K562 (cell line): Measurements from ENCODE around the gene RALY. TPM values are rescaled to one million over a fixed set of nuclear protein-coding genes. Genes with fewer than 3 reads are reported as not detected.

ENCODE experiments used
- CAMTA2 ChIP-seq: fragments of 250-450 bp; sonication (Bioruptor Pico); conservative IDR thresholded peaks from 2 replicates; pipeline ENCODE4 v1.5.1; 2022
- COPS2 ChIP-seq: fragments of 450-650 bp; conservative IDR thresholded peaks from 2 replicates; pipeline ENCODE4 v1.6.1; 2016; ENCODE audit warnings: mild to moderate bottlenecking, moderate library complexity
- NCOA4 ChIP-seq: fragments of 450-650 bp; IDR thresholded peaks from 2 replicates; pipeline ENCODE4 v1.6.1; 2018; ENCODE audit warnings: mild to moderate bottlenecking; ENCODE audit not compliant: partially characterized antibody
- NFXL1 ChIP-seq: fragments of 450-650 bp; formaldehyde crosslinking; IDR thresholded peaks from 2 replicates; pipeline ENCODE4 v1.4.0; 2021; ENCODE audit warnings: mild to moderate bottlenecking
- NFYB ChIP-seq: IDR thresholded peaks from 2 replicates; pipeline ENCODE4 v1.6.1; 2011; ENCODE audit warnings: mild to moderate bottlenecking, moderate library complexity; ENCODE audit not compliant: insufficient read length; ENCODE audit errors: extremely low read depth
- NRF1 ChIP-seq, 2 experiments: fragments of 450-650 bp; IDR thresholded peaks in 1 of 2; conservative IDR thresholded peaks in 1 of 2; 2 replicates each; pipeline ENCODE4 v1.6.1; 2014; ENCODE audit warnings: mild to moderate bottlenecking in 2 of 2
- POLR2H ChIP-seq: IDR thresholded peaks from 2 replicates; pipeline ENCODE4 v1.6.1; 2016; ENCODE audit warnings: missing genetic modification characterization, low read depth, mild to moderate bottlenecking, control low read depth, missing compliant biosample characterization, moderate library complexity
- PPARD ChIP-seq: fragments of 250-450 bp; sonication (Bioruptor Pico); IDR thresholded peaks from 2 replicates; pipeline ENCODE4 v1.8.0; 2022; ENCODE audit warnings: inconsistent platforms, mild to moderate bottlenecking, moderate library complexity
- SFPQ ChIP-seq: fragments of 200-400 bp; formaldehyde crosslinking; IDR thresholded peaks from 2 replicates; pipeline ENCODE4 v1.6.1; 2017; ENCODE audit warnings: mild to moderate bottlenecking, low read depth, low read length, moderate library complexity
- SUPT5H ChIP-seq: fragments of 450-650 bp; IDR thresholded peaks from 2 replicates; pipeline ENCODE4 v1.6.1; 2016
- ZNF274 ChIP-seq: IDR thresholded peaks from 2 replicates; pipeline ENCODE4 v1.6.1; 2011; ENCODE audit warnings: low read depth, mild to moderate bottlenecking, low read length, moderate library complexity, borderline replicate concordance
- ZNF3 ChIP-seq: fragments of 250-450 bp; sonication (Bioruptor Pico); IDR thresholded peaks from 2 replicates; pipeline ENCODE4 v1.5.0; 2021; ENCODE audit warnings: mild to moderate bottlenecking, moderate library complexity
- ZNF444 ChIP-seq: fragments of 250-450 bp; sonication (Bioruptor Pico); IDR thresholded peaks from 2 replicates; pipeline ENCODE4 v1.4.0; 2020; ENCODE audit warnings: mild to moderate bottlenecking, moderate library complexity
- ZNF583 ChIP-seq: fragments of 250-450 bp; sonication (Bioruptor Pico); IDR thresholded peaks from 2 replicates; pipeline ENCODE4 v1.4.0; 2020
- ZNF655 ChIP-seq: fragments of 250-450 bp; sonication (Bioruptor Pico); IDR thresholded peaks from 2 replicates; pipeline ENCODE4 v1.5.0; 2021
- ZNF699 ChIP-seq: fragments of 250-450 bp; sonication (Bioruptor Pico); IDR thresholded peaks from 2 replicates; pipeline ENCODE4 v1.8.0; 2021; ENCODE audit warnings: mild to moderate bottlenecking, moderate library complexity; ENCODE audit not compliant: insufficient replicate concordance
- polyA plus RNA-seq, 8 experiments: library from polyadenylated mRNA; depleted of rRNA in 4 of 8; stranded (reverse) in 5 of 8; unstranded in 3 of 8; fragments of >200 nt; fragmentation: Nextera tagmentation in 2 of 8; fragmentation: Illumina TruSeq in 1 of 8; extraction: Ambion mirVana in 2 of 8; extraction: Trizol in 1 of 8; gene quantifications; 2 replicates each; pipeline versions ENCODE4 v1.2.1 to v1.2.3, GENCODE V29; 2011 to 2014; ENCODE audit warnings: inconsistent platforms in 1 of 8, missing spikeins in 1 of 8
- total RNA-seq, 7 experiments: library from RNA; depleted of rRNA in 6 of 7; stranded (reverse); fragments of >200 nt in 6 of 7; fragmentation: Illumina TruSeq in 2 of 7; extraction: Trizol in 2 of 7; gene quantifications; 2 replicates each; pipeline versions ENCODE4 v1.2.1 to v1.2.3, GENCODE V29; 2011 to 2021; ENCODE audit warnings: low replicate concordance in 1 of 7
- TF ChIP-seq, protein P1 (sequence below): fragments of 250-450 bp; sonication (Bioruptor Pico); IDR thresholded peaks from 2 replicates; pipeline ENCODE4 v1.5.0; 2020; ENCODE audit warnings: mild to moderate bottlenecking, borderline replicate concordance
- TF ChIP-seq, protein P2 (sequence below): fragments of 250-450 bp; sonication (Bioruptor Pico); IDR thresholded peaks from 2 replicates; pipeline ENCODE4 v1.4.0; 2020; ENCODE audit warnings: mild to moderate bottlenecking
- TF ChIP-seq, protein P3 (sequence below), 2 experiments: fragments of 450-650 bp in 1 of 2; sonication (generic) in 1 of 2; formaldehyde crosslinking in 1 of 2; IDR thresholded peaks in 1 of 2; conservative IDR thresholded peaks in 1 of 2; 2 replicates each; pipeline versions ENCODE4 v1.6.1 to v1.8.1; 2016 to 2023; ENCODE audit warnings: mild to moderate bottlenecking in 2 of 2, moderate library complexity in 2 of 2, inconsistent platforms in 1 of 2, missing genetic modification reagents in 1 of 2

The RALY gene
- total and polyA plus RNA-seq, 9 of the 15 experiments (the other 6 are each of a cell fraction or from before 2014, with no cell fraction given) = 0.80 to 207 (median 128) TPM

GRCh38 chr20:34111702-34112599 is 118.2 kb downstream of the RALY start, which contains the start of gene EIF2S2 (continued):
- TF ChIP-seq PPARD (CRISPR knock-in tag) (no peak), ZNF274 (no peak), CAMTA2 (CRISPR knock-in tag) (0 out of 2 replicates have a peak, but pooled peaks have one; percentile 19), ZNF3 (CRISPR knock-in tag) (no peak), NRF1 (conservative IDR thresholded peaks at IDR 0.05 in 1 of 2, IDR thresholded peaks at IDR 0.05 in 1 of 2) (peak; percentile 99 to 100), ZNF655 (CRISPR knock-in tag) (no peak), NCOA4 (no peak), NFYB (no peak), NFXL1 (CRISPR knock-in tag) (no peak), ZNF444 (CRISPR knock-in tag) (no peak), ZNF699 (CRISPR knock-in tag) (no peak), SFPQ (no peak), COPS2 (no peak), POLR2H (tag) (peak; percentile 95), ZNF583 (CRISPR knock-in tag) (no peak; the same call in 1 of the 2 replicates), SUPT5H (peak; percentile 98)
- TF ChIP-seq, protein P1, sequence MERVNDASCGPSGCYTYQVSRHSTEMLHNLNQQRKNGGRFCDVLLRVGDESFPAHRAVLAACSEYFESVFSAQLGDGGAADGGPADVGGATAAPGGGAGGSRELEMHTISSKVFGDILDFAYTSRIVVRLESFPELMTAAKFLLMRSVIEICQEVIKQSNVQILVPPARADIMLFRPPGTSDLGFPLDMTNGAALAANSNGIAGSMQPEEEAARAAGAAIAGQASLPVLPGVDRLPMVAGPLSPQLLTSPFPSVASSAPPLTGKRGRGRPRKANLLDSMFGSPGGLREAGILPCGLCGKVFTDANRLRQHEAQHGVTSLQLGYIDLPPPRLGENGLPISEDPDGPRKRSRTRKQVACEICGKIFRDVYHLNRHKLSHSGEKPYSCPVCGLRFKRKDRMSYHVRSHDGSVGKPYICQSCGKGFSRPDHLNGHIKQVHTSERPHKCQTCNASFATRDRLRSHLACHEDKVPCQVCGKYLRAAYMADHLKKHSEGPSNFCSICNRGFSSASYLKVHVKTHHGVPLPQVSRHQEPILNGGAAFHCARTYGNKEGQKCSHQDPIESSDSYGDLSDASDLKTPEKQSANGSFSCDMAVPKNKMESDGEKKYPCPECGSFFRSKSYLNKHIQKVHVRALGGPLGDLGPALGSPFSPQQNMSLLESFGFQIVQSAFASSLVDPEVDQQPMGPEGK (CRISPR knock-in tag) = no peak
- TF ChIP-seq, protein P2, sequence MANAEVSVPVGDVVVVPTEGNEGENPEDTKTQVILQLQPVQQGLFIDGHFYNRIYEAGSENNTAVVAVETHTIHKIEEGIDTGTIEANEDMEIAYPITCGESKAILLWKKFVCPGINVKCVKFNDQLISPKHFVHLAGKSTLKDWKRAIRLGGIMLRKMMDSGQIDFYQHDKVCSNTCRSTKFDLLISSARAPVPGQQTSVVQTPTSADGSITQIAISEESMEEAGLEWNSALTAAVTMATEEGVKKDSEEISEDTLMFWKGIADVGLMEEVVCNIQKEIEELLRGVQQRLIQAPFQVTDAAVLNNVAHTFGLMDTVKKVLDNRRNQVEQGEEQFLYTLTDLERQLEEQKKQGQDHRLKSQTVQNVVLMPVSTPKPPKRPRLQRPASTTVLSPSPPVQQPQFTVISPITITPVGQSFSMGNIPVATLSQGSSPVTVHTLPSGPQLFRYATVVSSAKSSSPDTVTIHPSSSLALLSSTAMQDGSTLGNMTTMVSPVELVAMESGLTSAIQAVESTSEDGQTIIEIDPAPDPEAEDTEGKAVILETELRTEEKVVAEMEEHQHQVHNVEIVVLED = peak; percentile 90
- TF ChIP-seq, protein P3, sequence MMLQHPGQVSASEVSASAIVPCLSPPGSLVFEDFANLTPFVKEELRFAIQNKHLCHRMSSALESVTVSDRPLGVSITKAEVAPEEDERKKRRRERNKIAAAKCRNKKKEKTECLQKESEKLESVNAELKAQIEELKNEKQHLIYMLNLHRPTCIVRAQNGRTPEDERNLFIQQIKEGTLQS (IDR thresholded peaks at IDR 0.05) = peak; percentile 97
- TF ChIP-seq, protein P3 (CRISPR knock-in tag; conservative IDR thresholded peaks at IDR 0.05) = peak; percentile 83
